SK-N-SH (cell line): Measurements from ENCODE around the gene TM4SF4. TPM values are rescaled to one million over a fixed set of nuclear protein-coding genes. Genes with fewer than 3 reads are reported as not detected.

Experiments
- ELF1 ChIP-seq: IDR thresholded peaks from 2 replicates; pipeline ENCODE4 v1.4.0; 2012
- EZH2phosphoT487 ChIP-seq: fragments of 200-600 bp; sonication (generic); IDR thresholded peaks from 2 replicates; pipeline ENCODE4 v1.6.1; 2017; ENCODE audit warnings: low read depth, mixed run types, mild to moderate bottlenecking, antibody characterized with exemption, moderate library complexity, borderline replicate concordance
- FOSL2 ChIP-seq: IDR thresholded peaks from 2 replicates; pipeline ENCODE4 v1.4.0; 2012; ENCODE audit warnings: low read depth, mild to moderate bottlenecking, moderate library complexity, borderline replicate concordance
- FOXJ3 ChIP-seq: sonication (generic); formaldehyde crosslinking; IDR thresholded peaks from 2 replicates; pipeline ENCODE4 v1.5.1; 2020; ENCODE audit warnings: mild to moderate bottlenecking, missing genetic modification reagents
- FOXM1 ChIP-seq: IDR thresholded peaks from 2 replicates; pipeline ENCODE4 v1.4.0; 2012; ENCODE audit warnings: low read depth, mild to moderate bottlenecking
- GABPA ChIP-seq: IDR thresholded peaks from 2 replicates; pipeline ENCODE4 v1.4.0; 2012; ENCODE audit warnings: low read depth, mild to moderate bottlenecking
- GATA2 ChIP-seq: sonication (generic); formaldehyde crosslinking; IDR thresholded peaks from 2 replicates; pipeline ENCODE4 v1.5.0; 2020; ENCODE audit warnings: mild to moderate bottlenecking, missing genetic modification reagents
- MXI1 ChIP-seq: IDR thresholded peaks from 2 replicates; pipeline ENCODE4 v1.6.1; 2012; ENCODE audit warnings: mild to moderate bottlenecking, low read depth, low read length, improper control_type of control experiment
- NFIC ChIP-seq: IDR thresholded peaks from 2 replicates; pipeline ENCODE4 v1.4.0; 2012; ENCODE audit warnings: borderline replicate concordance
- NRF1 ChIP-seq: IDR thresholded peaks from 2 replicates; pipeline ENCODE4 v1.6.1; 2012; ENCODE audit warnings: low read depth, mild to moderate bottlenecking, low read length
- PBX3 ChIP-seq: IDR thresholded peaks from 2 replicates; pipeline ENCODE4; 2012
- POLR2AphosphoS5 ChIP-seq: IDR thresholded peaks from 2 replicates; pipeline ENCODE4 v1.6.1; 2012; ENCODE audit warnings: low read depth, low read length
- RFX5 ChIP-seq: IDR thresholded peaks from 2 replicates; pipeline ENCODE4 v1.6.1; 2012; ENCODE audit warnings: mild to moderate bottlenecking, improper control_type of control experiment, low read length
- RXRA ChIP-seq: IDR thresholded peaks from 2 replicates; pipeline ENCODE4 v1.4.0; 2012; ENCODE audit warnings: low read depth, mild to moderate bottlenecking, borderline replicate concordance
- SIN3A ChIP-seq: IDR thresholded peaks from 2 replicates; pipeline ENCODE4 v1.6.1; 2012; ENCODE audit warnings: low read depth, mild to moderate bottlenecking, low read length, moderate library complexity, borderline replicate concordance
- TAF1 ChIP-seq: IDR thresholded peaks from 2 replicates; pipeline ENCODE4 v1.6.1; 2012; ENCODE audit warnings: low read depth, mild to moderate bottlenecking, low read length, moderate library complexity, borderline replicate concordance
- TEAD4 ChIP-seq: IDR thresholded peaks from 2 replicates; pipeline ENCODE4 v1.4.0; 2012; ENCODE audit warnings: mild to moderate bottlenecking, borderline replicate concordance; ENCODE audit not compliant: insufficient read depth
- USF1 ChIP-seq: IDR thresholded peaks from 2 replicates; pipeline ENCODE4 v1.4.0; 2012; ENCODE audit warnings: low read depth, borderline replicate concordance
- USF2 ChIP-seq: fragments of 150-350 bp; IDR thresholded peaks from 2 replicates; pipeline ENCODE4 v1.6.1; 2017; ENCODE audit warnings: antibody characterized with exemption, low read length, low read depth, borderline replicate concordance
- ZBTB33 ChIP-seq: IDR thresholded peaks from 2 replicates; pipeline ENCODE4 v1.4.0; 2012; ENCODE audit warnings: low read depth, borderline replicate concordance
- polyA plus RNA-seq, 3 experiments: library from polyadenylated mRNA; depleted of rRNA; stranded (reverse); fragments of >200 nt; gene quantifications; 2 replicates each; pipeline ENCODE4 v1.2.3, GENCODE V29; 2012

TM4SF4 gene
- polyA plus RNA-seq, 1 of the 3 experiments (the other 2 are of a cell fraction), result 0.08 TPM

GRCh38 chr3:149542375-149543312 lies 68.1 kb downstream of the TM4SF4 start (continued):
- TF ChIP-seq ZBTB33 (no peak), GABPA (no peak), ELF1 (no peak), TEAD4 (peak; percentile 71; the same call in 1 of the 2 replicates), POLR2AphosphoS5 (peak; percentile 13; the same call in 1 of the 2 replicates), NFIC (no peak; the same call in 1 of the 2 replicates), USF2 (no peak), FOXM1 (0 out of 2 replicates have a peak, but pooled peaks have one; percentile 30), GATA2 (CRISPR knock-in tag) (no peak), RXRA (0 out of 2 replicates have a peak, but pooled peaks have one; percentile 10), USF1 (no peak), EZH2phosphoT487 (no peak), FOSL2 (peak; percentile 66; the same call in 1 of the 2 replicates), PBX3 (peak; percentile 59; the same call in 1 of the 2 replicates), RFX5 (no peak), MXI1 (no peak), SIN3A (no peak), NRF1 (no peak), TAF1 (no peak), FOXJ3 (no peak)
